Peyer's patch (tissue), 4 donors: ENCODE measurements around the gene GNAZ. TPM values are rescaled to one million over a fixed set of nuclear protein-coding genes. Genes with fewer than 3 reads are reported as not detected.

Experiments
- DNase-seq, 3 donors: peaks; one replicate each; pipeline ENCODE4 v3.0.0-alpha.2; 2017 to 2019
- H3K27ac ChIP-seq, 4 donors: fragments of 200-600 bp; sonication (generic); one replicate each; pipeline ENCODE4 v1.5.1; 2016 to 2019
- H3K27me3 ChIP-seq, 2 donors: fragments of 200-600 bp; sonication (generic); one replicate each; pipeline ENCODE4 v1.5.1; 2019
- H3K36me3 ChIP-seq, 3 donors: fragments of 200-600 bp; sonication (generic); one replicate each; pipeline ENCODE4 v1.5.1; 2016 to 2019
- H3K4me1 ChIP-seq, 4 donors: fragments of 200-600 bp; sonication (generic); one replicate each; pipeline ENCODE4 v1.5.1; 2016 to 2019
- H3K4me3 ChIP-seq, 4 donors: fragments of 200-600 bp; sonication (generic); 1 replicate in 3 of 4; 2 replicates in 1 of 4; pipeline ENCODE4 v1.5.1; 2016 to 2019; ENCODE audit warnings: mild to moderate bottlenecking in 1 of 4
- H3K9me3 ChIP-seq, 4 donors: fragments of 200-600 bp; sonication (generic); one replicate each; pipeline ENCODE4 v1.5.1; 2016 to 2019; ENCODE audit warnings: mild to moderate bottlenecking in 1 of 4
- CTCF ChIP-seq, 6 experiments: fragments of 450-650 bp in 4 of 6; fragments of 200-600 bp in 2 of 6; sonication (generic) in 1 of 6; IDR thresholded peaks; one replicate each; pipeline ENCODE4 v1.5.1; 2017 to 2019; ENCODE audit warnings: antibody characterized with exemption in 6 of 6, mild to moderate bottlenecking in 3 of 6, moderate library complexity in 1 of 6
- POLR2A ChIP-seq, 2 donors: fragments of 450-650 bp; IDR thresholded peaks; one replicate each; pipeline ENCODE4 v1.5.1; 2017; ENCODE audit warnings: antibody characterized with exemption in 2 of 2, mild to moderate bottlenecking in 2 of 2, moderate library complexity in 2 of 2
- total RNA-seq, 4 donors: library from RNA; depleted of rRNA; stranded (reverse); fragments of >200 nt; gene quantifications; one replicate each; pipeline ENCODE4 v1.1.0, GENCODE V29; 2016

The GNAZ gene
- total RNA-seq, 4 donors from 2014 or later = 0.35 to 3.5 (median 1.9) TPM

DNA sequence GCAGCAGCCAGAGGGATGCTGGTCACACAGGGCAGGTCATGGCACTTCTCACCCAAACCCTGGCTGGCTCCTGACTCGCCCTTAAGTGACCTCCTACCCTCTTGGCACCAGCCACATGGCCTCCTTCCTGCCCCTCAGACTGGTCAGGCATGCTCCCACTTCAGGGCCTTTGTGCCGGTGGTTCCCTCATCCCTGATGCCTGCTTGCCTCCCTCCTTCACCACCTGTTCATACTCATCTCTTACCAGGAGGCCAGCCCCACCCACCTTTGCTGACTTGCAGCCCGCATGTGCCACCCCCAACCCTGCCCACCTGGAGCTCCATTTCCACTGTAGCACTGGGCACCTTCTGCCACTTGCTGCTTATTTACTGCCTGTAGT, 20.1 kb downstream of the GNAZ start:
- Histone ChIP-seq H3K4me3 (no peak overlapping the region), H3K4me1 (no peaks in the 10 kb centered on the region), H3K9me3 (no peaks in the 10 kb centered on the region), H3K27me3 (no peaks in the 10 kb centered on the region), H3K27ac (no peak overlapping the region), H3K36me3 (no peaks in the 10 kb centered on the region)
- DNase-seq = no peak
- TF ChIP-seq POLR2A (IDR thresholded peaks at IDR 0.05) (no peak), CTCF (IDR thresholded peaks at IDR 0.05) (no peak)

GRCh38 chr22:23091760-23092159, 21.4 kb downstream of the GNAZ start:
- Histone ChIP-seq H3K27ac (no peak overlapping the region), H3K36me3 (no peaks in the 10 kb centered on the region), H3K4me1 (no peaks in the 10 kb centered on the region), H3K27me3 (no peaks in the 10 kb centered on the region), H3K4me3 (no peak overlapping the region), H3K9me3 (no peaks in the 10 kb centered on the region)
- TF ChIP-seq CTCF (IDR thresholded peaks at IDR 0.05) (no peak), POLR2A (IDR thresholded peaks at IDR 0.05) (no peak)
- DNase-seq = no peak

DNA sequence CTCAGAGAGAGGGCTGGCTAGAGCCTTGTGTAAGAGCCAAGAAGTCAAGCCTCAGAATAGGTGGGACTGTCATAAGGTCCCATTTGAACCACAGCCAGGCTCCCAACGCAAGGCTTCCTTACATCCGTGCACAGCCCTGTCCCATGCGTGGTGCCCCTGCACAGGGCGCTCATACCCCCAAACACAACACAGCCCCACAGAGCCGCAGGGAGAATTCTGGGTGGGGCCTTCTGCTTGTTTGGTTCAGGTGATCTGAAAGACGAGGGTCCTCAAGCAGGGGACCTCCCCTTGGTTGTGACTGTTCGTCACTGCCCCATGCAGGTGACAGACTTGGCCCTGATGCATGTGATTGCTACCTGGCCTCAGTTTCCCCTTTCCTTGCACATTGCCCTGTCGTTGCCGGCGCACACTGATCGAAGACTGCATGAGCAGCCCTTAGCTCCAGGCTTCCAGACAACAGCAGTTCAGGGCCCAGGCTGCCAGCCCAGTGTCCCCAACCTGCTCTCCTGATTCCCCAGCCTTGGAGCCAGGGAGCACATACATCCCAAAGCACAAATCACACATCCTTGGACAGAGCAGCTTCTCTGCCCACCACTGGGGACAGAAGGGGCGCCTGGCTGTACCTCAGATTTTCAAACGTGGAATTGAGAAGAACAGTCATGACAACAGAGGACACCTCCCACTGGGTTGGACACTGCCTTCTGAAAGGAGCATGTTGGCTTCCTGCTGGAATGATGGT, 22.1 kb downstream of the GNAZ start:
- no peaks in the 10 kb centered on the region for H3K27me3 ChIP-seq
- no peaks in the 10 kb centered on the region for H3K36me3 ChIP-seq
- no peak for TF ChIP-seq POLR2A (IDR thresholded peaks at IDR 0.05)
- TF ChIP-seq CTCF (IDR thresholded peaks at IDR 0.05) = no peak
- H3K4me3 ChIP-seq = no peak overlapping the region
- no peaks in the 10 kb centered on the region for H3K4me1 ChIP-seq
- H3K27ac ChIP-seq = no peak overlapping the region
- no peaks in the 10 kb centered on the region for H3K9me3 ChIP-seq
- DNase-seq = no peak

- no peak for DNase-seq
- no peaks in the 10 kb centered on the region for H3K27me3 ChIP-seq
- H3K4me3 ChIP-seq = no peak overlapping the region
- no peaks in the 10 kb centered on the region for H3K4me1 ChIP-seq
- no peak for TF ChIP-seq CTCF (IDR thresholded peaks at IDR 0.05)
- TF ChIP-seq POLR2A (IDR thresholded peaks at IDR 0.05) = no peak
- no peaks in the 10 kb centered on the region for H3K36me3 ChIP-seq
- H3K27ac ChIP-seq = no peak overlapping the region
- no peaks in the 10 kb centered on the region for H3K9me3 ChIP-seq
These were observed 22.9 kb downstream of the GNAZ start for GRCh38 chr22:23093051-23093788.

DNA sequence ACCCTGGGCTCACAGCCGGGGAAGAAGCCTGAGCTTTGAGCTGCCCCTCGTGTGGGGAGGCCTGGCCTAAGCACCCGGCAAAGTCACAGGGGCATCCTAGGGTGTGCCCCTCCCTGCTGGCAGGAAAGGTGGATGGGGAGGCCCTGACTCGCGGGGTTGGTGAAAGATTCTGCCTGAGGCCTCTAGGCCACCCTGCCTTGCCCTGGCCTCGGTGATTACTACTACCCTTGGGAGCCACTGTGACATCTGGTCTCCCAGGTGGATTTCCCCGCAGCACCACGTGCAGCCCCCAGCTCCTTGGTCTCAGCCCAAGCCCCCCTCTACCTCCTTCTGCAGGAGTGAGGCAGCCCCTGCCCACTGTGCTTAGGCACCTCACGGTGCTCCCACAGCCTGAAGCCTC, 23.9 kb downstream of the GNAZ start:
- no peak for TF ChIP-seq CTCF (IDR thresholded peaks at IDR 0.05)
- TF ChIP-seq POLR2A (IDR thresholded peaks at IDR 0.05) = no peak
- no peak for DNase-seq
- Histone ChIP-seq H3K27me3 (no peaks in the 10 kb centered on the region), H3K9me3 (no peaks in the 10 kb centered on the region), H3K27ac (no peak overlapping the region), H3K4me1 (peaks cover 0 to 7% (median 0%) of the 10 kb centered on the region in 4 donors), H3K4me3 (no peak overlapping the region), H3K36me3 (no peaks in the 10 kb centered on the region)
